GM23338 (cell line): ENCODE results near the gene EID2B. TPM values are rescaled to one million over a fixed set of nuclear protein-coding genes. Genes with fewer than 3 reads are reported as not detected.

ENCODE experiments used
- ATAC-seq: fragments of 200-7000 bp; cut with Tn5 transposase; 3 replicates; pipeline ENCODE4 v1.9.1; 2020
- DNase-seq: peaks from one replicate; pipeline ENCODE4 v3.0.0-alpha.2; 2015; ENCODE audit warnings: low spot score
- H2AFZ ChIP-seq: fragments of 200-600 bp; sonication (generic); 2 replicates; pipeline ENCODE4 v1.8.0; 2016; ENCODE audit warnings: antibody characterized with exemption, mild to moderate bottlenecking, moderate library complexity
- H3F3A ChIP-seq: fragments of 200-600 bp; sonication (generic); replicated peaks from 2 replicates; pipeline ENCODE4 v1.8.0; 2017; ENCODE audit warnings: antibody characterized with exemption, mixed run types, low read depth
- H3K27ac ChIP-seq: fragments of 200-600 bp; sonication (generic); 2 replicates; pipeline ENCODE4 v1.6.1; 2016; ENCODE audit warnings: low read depth
- H3K27me3 ChIP-seq: fragments of 200-600 bp; sonication (generic); 2 replicates; pipeline ENCODE4 v1.8.0; 2016; ENCODE audit warnings: mild to moderate bottlenecking, mixed run types, moderate library complexity; ENCODE audit not compliant: insufficient read depth
- H3K36me3 ChIP-seq: fragments of 200-600 bp; sonication (generic); 2 replicates; pipeline ENCODE4 v1.8.0; 2016; ENCODE audit warnings: mild to moderate bottlenecking; ENCODE audit not compliant: insufficient read depth
- H3K4me1 ChIP-seq: fragments of 200-600 bp; sonication (generic); 2 replicates; pipeline ENCODE4 v1.8.0; 2016; ENCODE audit warnings: mild to moderate bottlenecking, moderate library complexity; ENCODE audit not compliant: insufficient read depth
- H3K4me2 ChIP-seq: fragments of 200-600 bp; sonication (generic); 2 replicates; pipeline ENCODE4 v1.7.1; 2017; ENCODE audit warnings: mixed run types
- H3K4me3 ChIP-seq: fragments of 200-600 bp; sonication (generic); 2 replicates; pipeline ENCODE4 v1.6.1; 2016; ENCODE audit warnings: mixed run types
- H3K79me2 ChIP-seq: fragments of 200-600 bp; sonication (generic); replicated peaks from 2 replicates; pipeline ENCODE4 v1.8.0; 2017; ENCODE audit warnings: mild to moderate bottlenecking; ENCODE audit not compliant: insufficient read depth
- H3K9me2 ChIP-seq: fragments of 200-600 bp; sonication (generic); 2 replicates; pipeline ENCODE4 v1.8.0; 2017; ENCODE audit not compliant: insufficient read depth
- H4K20me1 ChIP-seq: fragments of 200-600 bp; sonication (generic); replicated peaks from 2 replicates; pipeline ENCODE4 v1.8.0; 2017; ENCODE audit warnings: mild to moderate bottlenecking; ENCODE audit not compliant: insufficient read depth
- H3K27ac Mint-ChIP-seq: 2 replicates; pipeline ENCODE4 v1.8.0; 2020; ENCODE audit warnings: inconsistent platforms, mild to moderate bottlenecking, moderate library complexity, mixed read lengths
- H3K27me3 Mint-ChIP-seq: 3 replicates; pipeline ENCODE4 v1.8.0; 2022; ENCODE audit warnings: low read depth, mild to moderate bottlenecking, moderate library complexity, mixed read lengths, inconsistent platforms; ENCODE audit not compliant: insufficient read depth, poor library complexity
- H3K36me3 Mint-ChIP-seq: 3 replicates; pipeline ENCODE4 v1.8.0; 2021; ENCODE audit warnings: low read depth, mild to moderate bottlenecking, inconsistent platforms, moderate library complexity, mixed read lengths
- H3K4me1 Mint-ChIP-seq: 3 replicates; pipeline ENCODE4 v1.8.0; 2020; ENCODE audit warnings: mild to moderate bottlenecking, inconsistent platforms, mixed read lengths
- H3K4me3 Mint-ChIP-seq: 3 replicates; pipeline ENCODE4 v1.8.0; 2021; ENCODE audit warnings: moderate library complexity, mild to moderate bottlenecking, inconsistent platforms, mixed read lengths
- H3K9me3 Mint-ChIP-seq: 3 replicates; pipeline ENCODE4 v1.8.0; 2020; ENCODE audit warnings: moderate library complexity, mild to moderate bottlenecking, inconsistent platforms, mixed read lengths
- CREB1 ChIP-seq: fragments of 250-450 bp; sonication (Bioruptor Pico); IDR thresholded peaks from 2 replicates; pipeline ENCODE4 v1.5.0; 2020; ENCODE audit warnings: low read depth, mild to moderate bottlenecking, moderate library complexity
- EZH2 ChIP-seq: fragments of 200-600 bp; sonication (generic); IDR thresholded peaks from one replicate; pipeline ENCODE4 v1.8.0; 2017; ENCODE audit warnings: antibody characterized with exemption, mild to moderate bottlenecking, low read depth; ENCODE audit not compliant: unreplicated experiment
- EZH2phosphoT487 ChIP-seq: fragments of 200-600 bp; sonication (generic); IDR thresholded peaks from one replicate; pipeline ENCODE4 v1.8.1; 2018; ENCODE audit warnings: antibody characterized with exemption; ENCODE audit not compliant: unreplicated experiment
- JUNB ChIP-seq: IDR thresholded peaks from one replicate; pipeline ENCODE4 v1.6.1; 2016; ENCODE audit warnings: antibody characterized with exemption; ENCODE audit not compliant: unreplicated experiment
- NANOG ChIP-seq: IDR thresholded peaks from 2 replicates; pipeline ENCODE4 v1.6.1; 2016; ENCODE audit warnings: antibody characterized with exemption, borderline replicate concordance
- POLR2AphosphoS5 ChIP-seq: IDR thresholded peaks from 2 replicates; pipeline ENCODE4 v1.6.1; 2016; ENCODE audit warnings: antibody characterized with exemption, low read depth
- STAT1 ChIP-seq: IDR thresholded peaks from one replicate; pipeline ENCODE4 v1.6.1; 2016; ENCODE audit warnings: antibody characterized with exemption; ENCODE audit not compliant: unreplicated experiment
- ZNF114 ChIP-seq: fragments of 250-450 bp; sonication (Bioruptor Pico); IDR thresholded peaks from 2 replicates; pipeline ENCODE4 v1.5.0; 2020; ENCODE audit warnings: mild to moderate bottlenecking, moderate library complexity
- ZNF331 ChIP-seq: fragments of 250-450 bp; sonication (Bioruptor Pico); IDR thresholded peaks from 2 replicates; pipeline ENCODE4 v1.5.0; 2020; ENCODE audit warnings: low read depth, mild to moderate bottlenecking, moderate library complexity
- polyA plus RNA-seq: library from polyadenylated mRNA; unstranded; fragments of >200 nt; fragmentation: Nextera tagmentation; extraction: Ambion mirVana; gene quantifications from 2 replicates; pipeline ENCODE4 v1.2.1, GENCODE V29; 2016
- total RNA-seq: library from RNA; depleted of rRNA; stranded (reverse); fragments of >200 nt; shearing (Covaris generic); gene quantifications from 2 replicates; pipeline ENCODE4 v1.2.3, GENCODE V29; 2014
- TF ChIP-seq, protein P1 (sequence below), 2 experiments: fragments of 200-600 bp in 1 of 2; sonication (generic) in 1 of 2; conservative IDR thresholded peaks; 2 replicates each; pipeline versions ENCODE4 v1.5.1 to v1.6.1; 2016 to 2017; ENCODE audit warnings: antibody characterized with exemption in 2 of 2, low read depth in 2 of 2, mild to moderate bottlenecking in 2 of 2, moderate library complexity in 1 of 2
- TF ChIP-seq, protein P2 (sequence below): fragments of 250-450 bp; sonication (Bioruptor Pico); IDR thresholded peaks from 2 replicates; pipeline ENCODE4 v1.5.0; 2020; ENCODE audit warnings: mild to moderate bottlenecking, moderate library complexity
- TF ChIP-seq, protein P3 (sequence below): IDR thresholded peaks from 2 replicates; pipeline ENCODE4 v1.6.1; 2016; ENCODE audit warnings: antibody characterized with exemption
- TF ChIP-seq, protein P4 (sequence below): IDR thresholded peaks from one replicate; pipeline ENCODE4 v1.6.1; 2018; ENCODE audit warnings: antibody characterized with exemption; ENCODE audit not compliant: unreplicated experiment

Gene EID2B
- total and polyA plus RNA-seq, 2 experiments from 2014 or later = 2.5 to 4.6 TPM

DNA sequence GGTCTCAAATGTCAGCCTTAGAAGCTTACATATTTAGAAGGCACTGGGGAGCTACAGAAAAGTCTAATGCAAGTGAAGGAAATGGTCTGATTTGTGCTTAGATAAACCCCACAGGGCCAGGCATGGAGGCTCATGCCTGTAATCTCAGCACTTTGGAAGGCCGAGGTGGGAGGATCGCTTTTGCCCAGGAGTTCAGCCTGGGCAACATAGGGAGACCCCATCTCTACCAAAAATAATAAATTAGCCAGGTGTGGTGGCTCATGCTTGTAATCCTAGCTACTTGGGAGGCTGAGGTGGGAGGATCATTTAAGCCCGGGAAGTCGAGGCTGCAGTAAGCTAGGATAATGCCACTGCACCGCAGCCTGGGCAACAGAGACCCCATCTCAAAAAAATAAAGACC, 36.6 kb downstream of the EID2B start:
- peaks cover 42% of the 10 kb centered on the region for H3K27me3 ChIP-seq
- H3K4me2 ChIP-seq = no peak overlapping the region
- TF ChIP-seq, protein P1, sequence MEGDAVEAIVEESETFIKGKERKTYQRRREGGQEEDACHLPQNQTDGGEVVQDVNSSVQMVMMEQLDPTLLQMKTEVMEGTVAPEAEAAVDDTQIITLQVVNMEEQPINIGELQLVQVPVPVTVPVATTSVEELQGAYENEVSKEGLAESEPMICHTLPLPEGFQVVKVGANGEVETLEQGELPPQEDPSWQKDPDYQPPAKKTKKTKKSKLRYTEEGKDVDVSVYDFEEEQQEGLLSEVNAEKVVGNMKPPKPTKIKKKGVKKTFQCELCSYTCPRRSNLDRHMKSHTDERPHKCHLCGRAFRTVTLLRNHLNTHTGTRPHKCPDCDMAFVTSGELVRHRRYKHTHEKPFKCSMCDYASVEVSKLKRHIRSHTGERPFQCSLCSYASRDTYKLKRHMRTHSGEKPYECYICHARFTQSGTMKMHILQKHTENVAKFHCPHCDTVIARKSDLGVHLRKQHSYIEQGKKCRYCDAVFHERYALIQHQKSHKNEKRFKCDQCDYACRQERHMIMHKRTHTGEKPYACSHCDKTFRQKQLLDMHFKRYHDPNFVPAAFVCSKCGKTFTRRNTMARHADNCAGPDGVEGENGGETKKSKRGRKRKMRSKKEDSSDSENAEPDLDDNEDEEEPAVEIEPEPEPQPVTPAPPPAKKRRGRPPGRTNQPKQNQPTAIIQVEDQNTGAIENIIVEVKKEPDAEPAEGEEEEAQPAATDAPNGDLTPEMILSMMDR (conservative IDR thresholded peaks at IDR 0.05; ENCODE audit: low read depth in 2 of 2) = no peak
- TF ChIP-seq JUNB (no peak), NANOG (no peak), ZNF114 (CRISPR knock-in tag) (no peak), STAT1 (no peak), CREB1 (CRISPR knock-in tag) (no peak), POLR2AphosphoS5 (no peak), ZNF331 (CRISPR knock-in tag) (no peak), EZH2phosphoT487 (no peak), EZH2 (no peak)
- TF ChIP-seq, protein P2, sequence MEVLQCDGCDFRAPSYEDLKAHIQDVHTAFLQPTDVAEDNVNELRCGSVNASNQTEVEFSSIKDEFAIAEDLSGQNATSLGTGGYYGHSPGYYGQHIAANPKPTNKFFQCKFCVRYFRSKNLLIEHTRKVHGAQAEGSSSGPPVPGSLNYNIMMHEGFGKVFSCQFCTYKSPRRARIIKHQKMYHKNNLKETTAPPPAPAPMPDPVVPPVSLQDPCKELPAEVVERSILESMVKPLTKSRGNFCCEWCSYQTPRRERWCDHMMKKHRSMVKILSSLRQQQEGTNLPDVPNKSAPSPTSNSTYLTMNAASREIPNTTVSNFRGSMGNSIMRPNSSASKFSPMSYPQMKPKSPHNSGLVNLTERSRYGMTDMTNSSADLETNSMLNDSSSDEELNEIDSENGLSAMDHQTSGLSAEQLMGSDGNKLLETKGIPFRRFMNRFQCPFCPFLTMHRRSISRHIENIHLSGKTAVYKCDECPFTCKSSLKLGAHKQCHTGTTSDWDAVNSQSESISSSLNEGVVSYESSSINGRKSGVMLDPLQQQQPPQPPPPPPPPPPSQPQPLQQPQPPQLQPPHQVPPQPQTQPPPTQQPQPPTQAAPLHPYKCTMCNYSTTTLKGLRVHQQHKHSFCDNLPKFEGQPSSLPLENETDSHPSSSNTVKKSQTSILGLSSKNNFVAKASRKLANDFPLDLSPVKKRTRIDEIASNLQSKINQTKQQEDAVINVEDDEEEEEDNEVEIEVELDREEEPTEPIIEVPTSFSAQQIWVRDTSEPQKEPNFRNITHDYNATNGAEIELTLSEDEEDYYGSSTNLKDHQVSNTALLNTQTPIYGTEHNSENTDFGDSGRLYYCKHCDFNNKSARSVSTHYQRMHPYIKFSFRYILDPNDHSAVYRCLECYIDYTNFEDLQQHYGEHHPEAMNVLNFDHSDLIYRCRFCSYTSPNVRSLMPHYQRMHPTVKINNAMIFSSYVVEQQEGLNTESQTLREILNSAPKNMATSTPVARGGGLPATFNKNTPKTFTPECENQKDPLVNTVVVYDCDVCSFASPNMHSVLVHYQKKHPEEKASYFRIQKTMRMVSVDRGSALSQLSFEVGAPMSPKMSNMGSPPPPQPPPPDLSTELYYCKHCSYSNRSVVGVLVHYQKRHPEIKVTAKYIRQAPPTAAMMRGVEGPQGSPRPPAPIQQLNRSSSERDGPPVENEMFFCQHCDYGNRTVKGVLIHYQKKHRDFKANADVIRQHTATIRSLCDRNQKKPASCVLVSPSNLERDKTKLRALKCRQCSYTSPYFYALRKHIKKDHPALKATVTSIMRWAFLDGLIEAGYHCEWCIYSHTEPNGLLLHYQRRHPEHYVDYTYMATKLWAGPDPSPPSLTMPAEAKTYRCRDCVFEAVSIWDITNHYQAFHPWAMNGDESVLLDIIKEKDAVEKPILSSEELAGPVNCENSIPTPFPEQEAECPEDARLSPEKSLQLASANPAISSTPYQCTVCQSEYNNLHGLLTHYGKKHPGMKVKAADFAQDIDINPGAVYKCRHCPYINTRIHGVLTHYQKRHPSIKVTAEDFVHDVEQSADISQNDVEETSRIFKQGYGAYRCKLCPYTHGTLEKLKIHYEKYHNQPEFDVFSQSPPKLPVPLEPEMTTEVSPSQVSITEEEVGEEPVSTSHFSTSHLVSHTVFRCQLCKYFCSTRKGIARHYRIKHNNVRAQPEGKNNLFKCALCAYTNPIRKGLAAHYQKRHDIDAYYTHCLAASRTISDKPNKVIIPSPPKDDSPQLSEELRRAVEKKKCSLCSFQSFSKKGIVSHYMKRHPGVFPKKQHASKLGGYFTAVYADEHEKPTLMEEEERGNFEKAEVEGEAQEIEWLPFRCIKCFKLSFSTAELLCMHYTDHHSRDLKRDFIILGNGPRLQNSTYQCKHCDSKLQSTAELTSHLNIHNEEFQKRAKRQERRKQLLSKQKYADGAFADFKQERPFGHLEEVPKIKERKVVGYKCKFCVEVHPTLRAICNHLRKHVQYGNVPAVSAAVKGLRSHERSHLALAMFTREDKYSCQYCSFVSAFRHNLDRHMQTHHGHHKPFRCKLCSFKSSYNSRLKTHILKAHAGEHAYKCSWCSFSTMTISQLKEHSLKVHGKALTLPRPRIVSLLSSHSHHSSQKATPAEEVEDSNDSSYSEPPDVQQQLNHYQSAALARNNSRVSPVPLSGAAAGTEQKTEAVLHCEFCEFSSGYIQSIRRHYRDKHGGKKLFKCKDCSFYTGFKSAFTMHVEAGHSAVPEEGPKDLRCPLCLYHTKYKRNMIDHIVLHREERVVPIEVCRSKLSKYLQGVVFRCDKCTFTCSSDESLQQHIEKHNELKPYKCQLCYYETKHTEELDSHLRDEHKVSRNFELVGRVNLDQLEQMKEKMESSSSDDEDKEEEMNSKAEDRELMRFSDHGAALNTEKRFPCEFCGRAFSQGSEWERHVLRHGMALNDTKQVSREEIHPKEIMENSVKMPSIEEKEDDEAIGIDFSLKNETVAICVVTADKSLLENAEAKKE (CRISPR knock-in tag) = no peak
- TF ChIP-seq, protein P3, sequence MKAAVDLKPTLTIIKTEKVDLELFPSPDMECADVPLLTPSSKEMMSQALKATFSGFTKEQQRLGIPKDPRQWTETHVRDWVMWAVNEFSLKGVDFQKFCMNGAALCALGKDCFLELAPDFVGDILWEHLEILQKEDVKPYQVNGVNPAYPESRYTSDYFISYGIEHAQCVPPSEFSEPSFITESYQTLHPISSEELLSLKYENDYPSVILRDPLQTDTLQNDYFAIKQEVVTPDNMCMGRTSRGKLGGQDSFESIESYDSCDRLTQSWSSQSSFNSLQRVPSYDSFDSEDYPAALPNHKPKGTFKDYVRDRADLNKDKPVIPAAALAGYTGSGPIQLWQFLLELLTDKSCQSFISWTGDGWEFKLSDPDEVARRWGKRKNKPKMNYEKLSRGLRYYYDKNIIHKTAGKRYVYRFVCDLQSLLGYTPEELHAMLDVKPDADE = no peak
- TF ChIP-seq, protein P4, sequence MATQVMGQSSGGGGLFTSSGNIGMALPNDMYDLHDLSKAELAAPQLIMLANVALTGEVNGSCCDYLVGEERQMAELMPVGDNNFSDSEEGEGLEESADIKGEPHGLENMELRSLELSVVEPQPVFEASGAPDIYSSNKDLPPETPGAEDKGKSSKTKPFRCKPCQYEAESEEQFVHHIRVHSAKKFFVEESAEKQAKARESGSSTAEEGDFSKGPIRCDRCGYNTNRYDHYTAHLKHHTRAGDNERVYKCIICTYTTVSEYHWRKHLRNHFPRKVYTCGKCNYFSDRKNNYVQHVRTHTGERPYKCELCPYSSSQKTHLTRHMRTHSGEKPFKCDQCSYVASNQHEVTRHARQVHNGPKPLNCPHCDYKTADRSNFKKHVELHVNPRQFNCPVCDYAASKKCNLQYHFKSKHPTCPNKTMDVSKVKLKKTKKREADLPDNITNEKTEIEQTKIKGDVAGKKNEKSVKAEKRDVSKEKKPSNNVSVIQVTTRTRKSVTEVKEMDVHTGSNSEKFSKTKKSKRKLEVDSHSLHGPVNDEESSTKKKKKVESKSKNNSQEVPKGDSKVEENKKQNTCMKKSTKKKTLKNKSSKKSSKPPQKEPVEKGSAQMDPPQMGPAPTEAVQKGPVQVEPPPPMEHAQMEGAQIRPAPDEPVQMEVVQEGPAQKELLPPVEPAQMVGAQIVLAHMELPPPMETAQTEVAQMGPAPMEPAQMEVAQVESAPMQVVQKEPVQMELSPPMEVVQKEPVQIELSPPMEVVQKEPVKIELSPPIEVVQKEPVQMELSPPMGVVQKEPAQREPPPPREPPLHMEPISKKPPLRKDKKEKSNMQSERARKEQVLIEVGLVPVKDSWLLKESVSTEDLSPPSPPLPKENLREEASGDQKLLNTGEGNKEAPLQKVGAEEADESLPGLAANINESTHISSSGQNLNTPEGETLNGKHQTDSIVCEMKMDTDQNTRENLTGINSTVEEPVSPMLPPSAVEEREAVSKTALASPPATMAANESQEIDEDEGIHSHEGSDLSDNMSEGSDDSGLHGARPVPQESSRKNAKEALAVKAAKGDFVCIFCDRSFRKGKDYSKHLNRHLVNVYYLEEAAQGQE = no peak
- H3K4me1 ChIP-seq = peaks cover 20% of the 10 kb centered on the region
- peaks cover 9% of the 10 kb centered on the region for H3F3A ChIP-seq
- ATAC-seq (no peak), DNase-seq (no peak)
- H3K9me2 ChIP-seq = no peaks in the 10 kb centered on the region
- no peaks in the 10 kb centered on the region for H3K79me2 ChIP-seq
- no peaks in the 10 kb centered on the region; the same call in 1 of the 2 replicates for H4K20me1 ChIP-seq
- 0 out of 2 replicates have a peak, but pooled peaks cover 4% of the 10 kb centered on the region for H3K36me3 ChIP-seq
- Mint-ChIP-seq H3K9me3 (no peaks in the 10 kb centered on the region), H3K4me3 (no peak overlapping the region; the same call in 2 of the 3 replicates), H3K36me3 (peaks cover 15% of the 10 kb centered on the region), H3K27me3 (peaks cover 46% of the 10 kb centered on the region), H3K4me1 (peaks cover 23% of the 10 kb centered on the region), H3K27ac (no peak overlapping the region)
- H3K27ac ChIP-seq = no peak overlapping the region
- H3K4me3 ChIP-seq = no peak overlapping the region
- H2AFZ ChIP-seq = no peak overlapping the region
